H1 (cell line): ENCODE results near the gene FAM120A. TPM values are rescaled to one million over a fixed set of nuclear protein-coding genes. Genes with fewer than 3 reads are reported as not detected.

ENCODE experiments used
- BACH1 ChIP-seq: IDR thresholded peaks from 2 replicates; pipeline ENCODE4 v1.6.1; 2012; ENCODE audit warnings: low read length, improper control_type of control experiment
- CHD7 ChIP-seq: fragments of 300-600 bp; sonication (generic); IDR thresholded peaks from 2 replicates; pipeline ENCODE4 v1.7.1; 2012; ENCODE audit warnings: low read length, moderate library complexity, mild to moderate bottlenecking, inconsistent platforms; ENCODE audit not compliant: insufficient replicate concordance
- EGR1 ChIP-seq: IDR thresholded peaks from 2 replicates; pipeline ENCODE4 v1.6.1; 2011; ENCODE audit warnings: low read depth, low read length, borderline replicate concordance
- FOSL1 ChIP-seq: IDR thresholded peaks from 2 replicates; pipeline ENCODE4 v1.6.1; 2011; ENCODE audit warnings: mild to moderate bottlenecking, low read depth, low read length, moderate library complexity; ENCODE audit not compliant: insufficient read depth
- TAF7 ChIP-seq: optimal IDR thresholded peaks from 2 replicates; pipeline ENCODE3; 2011; ENCODE audit warnings: low read depth, mild to moderate bottlenecking, inconsistent platforms, low read length, moderate library complexity, borderline replicate concordance
- TCF12 ChIP-seq: IDR thresholded peaks from 2 replicates; pipeline ENCODE4 v1.6.1; 2011; ENCODE audit warnings: low read depth, mild to moderate bottlenecking, low read length
- polyA plus RNA-seq, 7 experiments: library from polyadenylated mRNA; depleted of rRNA in 3 of 7; stranded (reverse) in 5 of 7; unstranded in 2 of 7; fragments of >200 nt in 5 of 7; fragments of 200-250 nt in 2 of 7; gene quantifications; 1 replicate in 5 of 7; 2 replicates in 1 of 7; 4 replicates in 1 of 7; pipeline versions ENCODE4 v1.2.1 to v1.2.3, GENCODE V29; 2011 to 2013; ENCODE audit warnings: missing spikeins in 2 of 7, mixed read lengths in 2 of 7
- total RNA-seq: library from RNA; stranded (reverse); fragmentation: NEBNext Ultra II Directional; extraction: Animal tissue kit (Norgen Biotek cat#: 25700); gene quantifications from 2 replicates; pipeline ENCODE4 v1.2.1, GENCODE V29; 2021
- TF ChIP-seq, protein P1 (sequence below): IDR thresholded peaks from 2 replicates; pipeline ENCODE4 v1.6.1; 2011; ENCODE audit warnings: low read depth, mild to moderate bottlenecking, low read length; ENCODE audit not compliant: insufficient read depth

The FAM120A gene
- total and polyA plus RNA-seq, 2 of the 8 experiments (the other 6 are each of a cell fraction or from before 2014, with no cell fraction given): 24.9 to 54.7 TPM

DNA sequence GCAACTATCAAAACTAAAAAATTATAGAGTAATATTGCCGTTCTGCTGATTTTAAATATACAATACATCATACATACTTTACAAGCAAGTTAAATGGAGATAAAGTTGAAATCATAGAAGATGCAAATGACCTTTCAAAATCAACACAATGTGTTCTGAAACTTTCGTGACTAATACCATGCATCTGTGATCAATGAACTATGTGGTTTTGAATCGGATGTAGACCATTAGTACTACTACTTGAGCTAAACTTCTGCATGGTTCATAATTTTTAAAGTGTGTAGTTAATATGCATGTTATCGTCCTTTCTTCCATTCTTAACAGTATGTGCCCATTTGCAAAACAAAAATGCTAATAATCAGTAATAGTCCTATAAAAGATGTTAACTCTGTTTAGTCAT, 113.6 kb downstream of the FAM120A start (continued):
- TF ChIP-seq CHD7: no peak
- no peak for TF ChIP-seq TAF7
- TF ChIP-seq, protein P1, sequence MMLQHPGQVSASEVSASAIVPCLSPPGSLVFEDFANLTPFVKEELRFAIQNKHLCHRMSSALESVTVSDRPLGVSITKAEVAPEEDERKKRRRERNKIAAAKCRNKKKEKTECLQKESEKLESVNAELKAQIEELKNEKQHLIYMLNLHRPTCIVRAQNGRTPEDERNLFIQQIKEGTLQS: no peak
- no peak for TF ChIP-seq FOSL1
- TF ChIP-seq TCF12: no peak
- TF ChIP-seq BACH1: no peak
- TF ChIP-seq EGR1: no peak
- TF ChIP-seq, all 59 proteins: peak for 0
